Adrenal gland (tissue), 12 donors: Measurements from ENCODE around the gene MED23. TPM values are rescaled to one million over a fixed set of nuclear protein-coding genes. Genes with fewer than 3 reads are reported as not detected.

ENCODE experiments used
- DNase-seq, 7 donors: peaks; one replicate each; pipeline ENCODE4 v3.0.0-alpha.2; 2019 to 2020
- H3K27ac ChIP-seq, 5 donors: fragments of 200-600 bp; sonication (generic) in 4 of 5; 1 replicate in 3 of 5; 2 replicates in 2 of 5; pipeline versions ENCODE4 v1.5.1 to v1.8.0; 2016 to 2020; ENCODE audit warnings: mild to moderate bottlenecking in 1 of 5
- H3K27me3 ChIP-seq: fragments of 200-600 bp; 2 replicates; pipeline ENCODE4 v1.8.0; 2021
- H3K36me3 ChIP-seq, 2 donors: fragments of 200-600 bp; replicated peaks in 1 of 2; 1 replicate in 1 of 2; 2 replicates in 1 of 2; pipeline versions ENCODE4 v1.5.1 to v1.8.0; 2018 to 2022
- H3K4me1 ChIP-seq, 2 donors: fragments of 200-600 bp; replicated peaks in 1 of 2; 1 replicate in 1 of 2; 2 replicates in 1 of 2; pipeline versions ENCODE4 v1.5.1 to v1.8.0; 2018 to 2021
- H3K4me3 ChIP-seq, 4 donors: fragments of 200-600 bp; sonication (generic) in 3 of 4; one replicate each; pipeline ENCODE4 v1.5.1; 2016 to 2018
- H3K9me3 ChIP-seq, 3 donors: fragments of 200-600 bp; sonication (generic) in 1 of 3; replicated peaks in 1 of 3; 1 replicate in 2 of 3; 2 replicates in 1 of 3; pipeline versions ENCODE4 v1.5.1 to v1.8.0; 2016 to 2021
- CTCF ChIP-seq, 6 experiments: fragments of 450-650 bp in 4 of 6; fragments of 200-600 bp in 2 of 6; sonication (generic) in 1 of 6; IDR thresholded peaks; 1 replicate in 5 of 6; 2 replicates in 1 of 6; pipeline versions ENCODE4 v1.5.1 to v1.8.0; 2016 to 2021; ENCODE audit warnings: antibody characterized with exemption in 6 of 6, mild to moderate bottlenecking in 2 of 6, moderate library complexity in 1 of 6
- POLR2A ChIP-seq, 2 donors: fragments of 450-650 bp; IDR thresholded peaks; one replicate each; pipeline ENCODE4 v1.6.1; 2017; ENCODE audit warnings: antibody characterized with exemption in 2 of 2, mild to moderate bottlenecking in 2 of 2, moderate library complexity in 1 of 2
- WGBS, 4 donors: extraction: QIAGEN DNeasy Blood & Tissue Kit in 2 of 4; methylation state at CpG; one replicate each; pipeline versions ENCODE4 v1.1.5 to v1.1.7; 2013 to 2017; 5-methylcytosine and 5-hydroxymethylcytosine counted together
- intact Hi-C, 2 donors: fragments of 100-400 bp; cut with DNase I; formaldehyde crosslinking; loops; one replicate each; pipeline versions ENCODE4 v1.14.1 to v1.15.0; 2022 to 2023
- polyA plus RNA-seq, 3 donors: library from polyadenylated mRNA; stranded (reverse); fragments of 200-250 nt in 2 of 3; fragments of 350-450 nt in 1 of 3; fragmentation: Illumina TruSeq in 1 of 3; extraction: RNeasy Lipid Tissue Mini Kit (QIAGEN cat#74804) in 1 of 3; gene quantifications; one replicate each; pipeline ENCODE4 v1.2.3, GENCODE V29; 2013 to 2014
- total RNA-seq, 9 donors: library from RNA; depleted of rRNA in 4 of 9; stranded (reverse); fragments of >200 nt in 4 of 9; fragments of 120-200 nt in 1 of 9; fragmentation: NEBNext Ultra II Directional in 1 of 9; extraction: Animal tissue kit (Norgen Biotek cat#: 25700) in 1 of 9; gene quantifications; one replicate each; pipeline versions ENCODE4 v1.1.0 to v1.2.4, GENCODE V29; 2013 to 2023
- donor health status: healthy with polysubstance abuse.
- donor health status: Bipolar disorder and iron deficiency.
- donor health status: DM: yes; HTN: yes; CAD: no.
- donor health status: DM: no; HTN: no; CAD: no.
- donor health status: DM: no; HTN: no; CAD: no.
- donor health status: DM: yes; HTN: yes; CAD: no.

Gene MED23
- total and polyA plus RNA-seq, 12 donors: 16.9 to 46.1 (median 27.8) TPM

GRCh38 chr6:131642565-131642964, 14.5 kb upstream of the MED23 start:
- H3K36me3 ChIP-seq: no peaks in the 10 kb centered on the region
- H3K27ac ChIP-seq: peak overlapping the region in 3 of 5 donors; percentile 7 to 56 (median 55)
- no peaks in the 10 kb centered on the region for H3K9me3 ChIP-seq
- DNase-seq: no peak
- no peak overlapping the region for H3K4me3 ChIP-seq
- intact Hi-C loops: no loop called here
- H3K4me1 ChIP-seq: peaks cover 6 to 8% of the 10 kb centered on the region in 2 donors
- H3K27me3 ChIP-seq: no peaks in the 10 kb centered on the region
- no peak for TF ChIP-seq POLR2A (IDR thresholded peaks at IDR 0.05)
- TF ChIP-seq CTCF (IDR thresholded peaks at IDR 0.05): no peak
- 84 to 93% (median 89%) methylated on average over 6 of the region's 6 CpGs for WGBS, 4 donors

GRCh38 chr6:131641554-131641953, 13.5 kb upstream of the MED23 start:
- 94 to 98% (median 96%) methylated on average over 1 of the region's 1 CpG for WGBS, 4 donors
- TF ChIP-seq CTCF (IDR thresholded peaks at IDR 0.05) (no peak), POLR2A (IDR thresholded peaks at IDR 0.05) (no peak)
- H3K4me1 ChIP-seq: peaks cover 6 to 8% of the 10 kb centered on the region in 2 donors

DNA sequence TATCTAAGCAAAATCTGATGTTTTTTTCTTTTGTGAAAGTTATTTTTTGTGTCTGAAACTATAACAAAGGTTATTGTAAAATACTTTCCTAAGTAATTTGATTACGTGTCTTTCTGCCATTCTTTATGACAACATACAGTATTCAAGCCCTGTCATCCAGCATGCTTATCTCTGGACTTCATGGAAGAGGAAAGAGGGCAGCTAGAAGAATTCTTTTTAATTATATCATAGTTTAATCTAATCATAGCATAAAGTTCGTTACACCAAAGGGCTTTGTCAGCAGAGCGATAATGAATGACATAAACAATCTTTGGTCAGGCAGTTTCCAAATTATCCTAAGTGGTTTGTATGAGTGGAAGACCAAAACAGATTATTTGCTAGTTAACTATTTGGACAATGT, 12.5 kb upstream of the MED23 start:
- Histone ChIP-seq H3K27me3 (no peaks in the 10 kb centered on the region), H3K4me3 (no peak overlapping the region), H3K27ac (no peak overlapping the region), H3K9me3 (no peaks in the 10 kb centered on the region), H3K4me1 (peaks cover 6 to 8% of the 10 kb centered on the region in 2 donors), H3K36me3 (no peaks in the 10 kb centered on the region)
- DNase-seq: no peak
- 80 to 84% (median 82%) methylated on average over 3 of the region's 3 CpGs for WGBS, 4 donors
- TF ChIP-seq POLR2A (IDR thresholded peaks at IDR 0.05): no peak
- no peak for TF ChIP-seq CTCF (IDR thresholded peaks at IDR 0.05)
- intact Hi-C loops: no loop called here

More at GRCh38 chr6:131641554-131641953, 13.5 kb upstream of the MED23 start:
- Histone ChIP-seq H3K4me3 (no peak overlapping the region), H3K27ac (no peak overlapping the region), H3K27me3 (no peaks in the 10 kb centered on the region), H3K36me3 (no peaks in the 10 kb centered on the region), H3K9me3 (no peaks in the 10 kb centered on the region)
- DNase-seq: no peak
- intact Hi-C loops: no loop called here

DNA sequence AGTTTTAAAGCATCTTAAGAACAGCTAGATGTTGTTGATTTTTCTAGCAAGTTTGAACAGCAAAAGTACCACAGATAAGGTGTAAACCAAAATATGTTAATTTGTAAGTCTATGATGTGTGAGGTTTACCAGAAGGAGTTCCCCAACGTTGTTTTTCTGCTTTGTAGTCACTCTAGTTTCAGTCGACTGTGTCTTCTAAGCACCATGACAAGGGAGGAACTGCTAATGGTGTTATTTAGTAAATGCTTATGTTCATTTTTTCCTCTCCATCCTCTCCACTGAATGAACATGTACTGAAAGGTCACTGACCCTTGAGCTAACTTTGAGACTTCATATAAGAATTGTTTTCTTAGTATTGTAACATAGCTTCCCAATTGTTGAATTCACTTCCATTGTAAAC, 12.1 kb upstream of the MED23 start:
- Histone ChIP-seq H3K4me1 (peaks cover 6 to 8% of the 10 kb centered on the region in 2 donors), H3K36me3 (no peaks in the 10 kb centered on the region), H3K27me3 (no peaks in the 10 kb centered on the region), H3K9me3 (no peaks in the 10 kb centered on the region), H3K4me3 (no peak overlapping the region), H3K27ac (no peak overlapping the region)
- 70 to 79% (median 75%) methylated on average over 2 of the region's 2 CpGs for WGBS, 4 donors
- no peak for DNase-seq
- intact Hi-C loops: no loop called here
- TF ChIP-seq POLR2A (IDR thresholded peaks at IDR 0.05): no peak

GRCh38 chr6:131638013-131638412, 10.0 kb upstream of the MED23 start:
- H3K4me1 ChIP-seq: peaks cover 6 to 8% of the 10 kb centered on the region in 2 donors
- peak overlapping the region in 1 of 4 donors; percentile 14 for H3K4me3 ChIP-seq
- intact Hi-C loops: no loop called here
- no peak for DNase-seq
- no peaks in the 10 kb centered on the region for H3K27me3 ChIP-seq
- no peaks in the 10 kb centered on the region for H3K9me3 ChIP-seq
- H3K36me3 ChIP-seq: no peaks in the 10 kb centered on the region
- H3K27ac ChIP-seq: no peak overlapping the region
- 49 to 58% (median 52%) methylated on average over 2 of the region's 2 CpGs for WGBS, 4 donors
- TF ChIP-seq CTCF (IDR thresholded peaks at IDR 0.05) (no peak), POLR2A (IDR thresholded peaks at IDR 0.05) (no peak)
